NB4 (cell line): ENCODE measurements around the gene IQSEC3.
A peak's percentile ranks its signal among the peaks of the same experiment; 100 is the strongest.
"Not testable (repeated sequence)": the region's sequence is repeated elsewhere in the genome, so short reads cannot be mapped to it uniquely, and the experiment has no call there.

Source experiments
- DNase-seq: peaks from one replicate; pipeline ENCODE4 v3.0.0; 2010; ENCODE audit warnings: low read depth
- H3K4me3 ChIP-seq: one replicate; pipeline ENCODE4 v1.5.1; 2011; ENCODE audit warnings: mild to moderate bottlenecking, low read depth, low read length, moderate library complexity
- CTCF ChIP-seq: IDR thresholded peaks from one replicate; pipeline ENCODE4 v1.5.1; 2012; ENCODE audit warnings: low read depth, low read length
- MYC ChIP-seq: IDR thresholded peaks from 2 replicates; pipeline ENCODE4 v1.6.1; 2011; ENCODE audit warnings: low read depth, low read length
- POLR2A ChIP-seq: IDR thresholded peaks from 2 replicates; pipeline ENCODE4 v1.6.1; 2011; ENCODE audit warnings: mild to moderate bottlenecking; ENCODE audit not compliant: insufficient read length; ENCODE audit errors: extremely low read depth
- TF ChIP-seq, protein P1 (sequence below): IDR thresholded peaks from 2 replicates; pipeline ENCODE4 v1.6.1; 2011; ENCODE audit warnings: low read depth, low read length

IQSEC3 gene

DNA sequence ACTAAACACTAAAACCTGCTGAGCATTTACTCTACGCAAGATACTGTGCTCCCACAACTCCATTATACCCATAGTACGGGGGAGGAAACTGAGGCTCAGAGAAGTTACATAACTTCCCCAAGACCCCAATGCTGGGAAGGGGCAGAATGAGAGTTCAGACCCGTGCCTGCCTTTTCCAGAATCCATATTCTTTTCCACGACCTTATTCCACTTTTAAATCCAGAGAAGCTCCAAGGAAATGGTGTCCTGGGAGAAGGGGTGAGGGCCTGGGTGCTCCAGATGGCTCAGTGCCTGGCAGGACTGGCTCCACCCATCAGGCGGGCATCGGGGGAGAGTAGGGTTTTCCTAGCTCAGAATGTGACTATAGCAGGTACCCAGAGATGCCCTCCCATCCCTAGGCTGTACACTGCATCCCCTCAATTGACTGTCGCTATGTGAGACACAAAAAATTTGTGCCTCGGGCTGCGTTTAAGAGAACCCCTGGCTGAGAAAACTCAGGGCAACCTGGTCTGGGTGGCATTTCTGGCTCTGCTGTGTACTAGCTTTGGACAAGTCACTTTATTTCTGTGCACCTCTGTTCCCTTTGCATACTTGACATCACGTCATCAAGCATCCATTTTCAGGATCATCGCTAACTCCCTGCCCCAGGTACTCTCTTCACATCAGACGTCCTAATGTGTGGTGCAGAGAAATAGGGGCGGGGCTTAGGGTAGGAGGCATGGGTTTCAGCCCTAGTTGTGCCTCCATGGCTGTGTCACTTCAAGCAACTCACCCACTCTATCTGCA lies 11.6 kb upstream of the IQSEC3 start:
- TF ChIP-seq CTCF (no peak), MYC (no peak)
- TF ChIP-seq, protein P1, sequence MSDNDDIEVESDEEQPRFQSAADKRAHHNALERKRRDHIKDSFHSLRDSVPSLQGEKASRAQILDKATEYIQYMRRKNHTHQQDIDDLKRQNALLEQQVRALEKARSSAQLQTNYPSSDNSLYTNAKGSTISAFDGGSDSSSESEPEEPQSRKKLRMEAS, result no peak
- no peak overlapping the region for H3K4me3 ChIP-seq
- peak; percentile 18 for DNase-seq

DNA sequence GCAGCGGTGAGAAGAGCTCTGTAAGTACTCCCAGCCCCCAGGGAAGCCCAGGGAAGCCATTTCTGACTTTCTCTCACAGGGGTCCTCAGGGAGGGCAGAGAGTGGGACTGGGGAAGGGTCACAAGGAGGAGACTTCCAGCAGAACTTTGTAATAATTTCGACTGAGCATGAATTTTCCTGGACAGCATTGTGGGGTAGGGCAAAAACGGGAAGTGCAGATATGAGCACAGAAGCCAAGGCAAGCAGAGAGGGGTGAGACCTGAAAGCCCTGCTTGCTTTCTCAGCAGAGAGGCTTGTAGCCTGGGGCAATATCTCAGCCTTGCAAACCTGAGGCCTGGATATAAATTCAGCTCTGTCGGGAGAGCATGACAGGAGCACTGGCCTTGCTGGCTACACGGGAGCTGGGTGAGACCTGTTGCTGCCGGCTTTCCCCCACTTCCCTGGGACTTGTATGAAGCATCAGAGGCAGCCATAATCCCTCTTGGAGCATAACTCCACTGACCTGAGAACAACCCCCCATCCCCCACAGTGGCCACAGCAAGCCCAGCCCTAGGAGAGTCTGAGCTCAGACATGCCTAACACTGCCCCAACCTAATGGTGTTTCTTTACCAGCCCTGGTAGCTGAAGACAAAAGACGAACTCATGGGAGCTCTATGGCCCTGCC lies 9.8 kb upstream of the IQSEC3 start:
- DNase-seq, result peak; percentile 47
- TF ChIP-seq MYC (no peak), CTCF (no peak), POLR2A (no peak)
- TF ChIP-seq, protein P1, result no peak

DNA sequence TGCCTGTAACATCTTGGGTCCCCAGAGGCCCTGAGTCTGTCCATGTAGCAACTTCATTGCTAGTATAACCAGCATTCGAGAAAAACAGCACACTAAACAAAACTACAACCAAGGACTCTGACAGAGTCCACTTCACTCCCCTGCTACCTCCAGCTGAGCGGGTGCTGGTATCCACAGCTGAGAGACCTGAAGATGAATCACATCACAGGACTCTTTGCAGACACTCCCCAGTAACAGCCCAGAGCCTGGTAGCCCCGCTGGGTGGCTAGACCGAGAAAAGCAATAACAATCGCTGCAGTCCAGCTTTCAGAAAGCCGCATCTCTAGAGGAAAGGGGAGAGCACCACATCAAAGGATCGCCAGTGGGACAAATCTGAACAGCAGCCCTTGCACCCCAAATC lies 9.0 kb upstream of the IQSEC3 start:
- no peak overlapping the region for H3K4me3 ChIP-seq
- TF ChIP-seq CTCF, result no peak
- TF ChIP-seq, protein P1, result no peak
- TF ChIP-seq POLR2A, result no peak
- TF ChIP-seq MYC, result no peak
- DNase-seq, result no peak

More for the DNA sequence above, 9.8 kb upstream of the IQSEC3 start:
- no peak overlapping the region for H3K4me3 ChIP-seq

DNA sequence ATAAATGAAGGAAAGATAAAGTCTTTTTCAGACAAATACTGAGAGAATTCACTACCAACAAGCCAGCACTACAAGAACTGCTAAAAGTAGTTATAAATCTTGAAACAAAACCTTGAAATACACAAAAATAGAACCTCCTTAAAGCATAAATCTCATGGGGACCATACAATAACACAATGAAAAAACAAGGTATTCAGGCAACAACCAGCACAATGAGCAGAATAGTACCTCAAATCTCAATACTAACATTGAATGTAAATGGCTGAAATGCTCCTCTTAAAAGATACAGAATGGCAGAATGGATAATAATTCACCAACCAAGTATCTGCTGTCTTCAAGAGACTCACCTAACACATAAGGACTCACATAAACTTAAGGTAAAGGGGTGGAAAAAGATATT lies 7.7 kb upstream of the IQSEC3 start:
- no peak overlapping the region for H3K4me3 ChIP-seq
- no peak for DNase-seq
- no peak for TF ChIP-seq POLR2A
- TF ChIP-seq CTCF, result no peak
- TF ChIP-seq, protein P1, result no peak
- TF ChIP-seq MYC, result no peak

- DNase-seq, H3K4me3 ChIP-seq: not testable (repeated sequence)
Observed at GRCh38 chr12:61845-62244, 4.7 kb upstream of the IQSEC3 start.

DNA sequence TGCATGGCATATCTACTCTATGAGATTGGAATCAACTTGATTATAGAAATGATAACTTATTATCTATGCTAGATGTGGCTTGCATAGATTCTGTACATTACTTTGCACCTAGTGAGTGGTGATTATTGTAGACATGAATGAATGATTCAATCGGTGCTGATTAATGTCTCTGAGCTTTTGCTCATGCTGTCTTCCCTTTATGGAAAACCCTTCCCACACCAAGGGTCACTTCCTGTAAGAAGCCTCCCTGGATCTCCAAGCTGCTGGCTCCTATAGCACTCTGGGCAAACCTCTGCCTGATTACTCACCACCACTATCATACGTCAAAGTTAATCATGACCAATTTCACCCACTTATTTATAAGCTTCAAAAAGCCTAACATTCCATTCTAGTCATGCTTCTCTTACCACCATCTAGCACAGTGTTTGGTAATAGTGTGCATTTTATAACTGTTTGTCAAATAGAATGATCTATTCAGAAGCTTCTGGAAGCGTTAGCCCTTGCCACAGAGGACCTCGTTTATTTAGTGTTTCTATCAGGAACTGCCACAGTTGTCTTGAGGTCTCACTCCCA lies 990 bp upstream of the IQSEC3 start:
- not testable (repeated sequence) for DNase-seq, H3K4me3 ChIP-seq

DNA sequence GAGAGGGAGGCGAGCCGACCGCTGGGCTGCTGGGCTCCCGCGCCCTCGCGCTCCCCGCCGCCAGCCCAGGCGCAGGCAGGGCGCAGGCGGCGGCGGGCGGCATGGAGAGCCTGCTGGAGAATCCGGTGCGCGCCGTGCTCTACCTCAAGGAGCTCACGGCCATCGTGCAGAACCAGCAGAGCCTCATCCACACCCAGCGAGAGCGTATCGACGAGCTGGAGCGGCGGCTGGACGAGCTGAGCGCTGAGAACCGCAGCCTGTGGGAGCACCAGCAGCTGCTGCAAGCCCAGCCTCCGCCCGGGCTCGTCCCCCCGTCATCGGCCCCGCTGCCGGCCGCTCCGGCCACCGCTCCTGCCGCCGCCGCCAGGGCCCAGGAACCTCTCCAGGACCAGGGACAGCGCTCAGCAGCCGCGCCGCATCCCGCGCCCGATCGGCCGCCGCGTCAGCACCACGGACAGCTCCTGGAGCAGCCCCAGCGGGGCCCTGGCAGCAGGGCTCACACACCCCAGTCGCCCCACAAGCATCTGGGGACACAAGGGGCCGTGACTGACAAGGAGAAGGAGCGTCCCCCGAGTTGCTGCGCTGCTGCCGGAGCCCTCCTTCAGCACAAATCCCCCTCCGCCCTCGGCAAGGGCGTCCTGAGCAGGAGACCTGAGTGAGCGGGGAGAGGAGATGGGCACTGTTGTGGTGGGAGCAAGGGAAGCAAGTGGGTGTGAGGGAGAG lies 376 bp downstream of the IQSEC3 start:
- DNase-seq, result peak; percentile 44
- not testable (repeated sequence) for H3K4me3 ChIP-seq

GRCh38 chr12:69677-70076 lies 3.1 kb downstream of the IQSEC3 start:
- not testable (repeated sequence) for H3K4me3 ChIP-seq, DNase-seq

DNA sequence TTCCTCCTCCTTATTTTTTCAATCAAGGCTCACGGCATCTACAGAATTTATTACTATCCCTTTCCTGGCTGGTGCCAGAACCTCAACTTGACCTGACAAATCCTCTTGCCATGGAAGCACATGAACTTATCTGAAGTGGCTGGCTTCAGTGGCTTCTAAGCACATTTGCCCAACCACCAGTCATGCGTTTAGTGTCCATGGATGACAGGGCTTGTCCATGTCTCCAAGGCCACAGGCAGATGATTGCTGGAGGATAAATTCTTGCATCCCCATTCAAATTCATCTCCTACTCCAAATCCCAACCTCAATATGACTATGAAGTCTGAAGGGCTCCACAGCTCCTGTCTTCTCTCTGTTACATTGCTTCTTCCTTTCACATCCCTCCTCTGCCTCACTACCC lies 4.0 kb downstream of the IQSEC3 start:
- not testable (repeated sequence) for DNase-seq, H3K4me3 ChIP-seq

DNA sequence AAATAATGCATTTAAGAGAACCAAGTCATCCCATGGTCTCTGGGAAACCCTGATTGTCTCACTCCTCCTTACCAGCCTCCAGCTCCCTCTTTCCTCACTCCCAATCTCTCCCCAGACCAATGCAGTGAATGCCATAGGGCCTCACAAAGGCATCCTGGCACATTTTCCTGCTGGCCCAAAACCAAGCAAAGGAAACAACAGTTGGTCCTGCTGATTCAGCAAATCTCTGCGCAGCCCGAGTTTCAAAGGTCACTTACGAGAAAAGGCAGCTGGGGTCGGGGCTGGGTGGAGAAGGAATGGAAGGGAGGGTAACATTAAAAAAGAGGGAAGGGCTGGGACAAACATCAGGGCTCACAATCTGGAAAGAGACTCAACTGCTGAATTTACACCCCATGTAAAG lies 5.5 kb downstream of the IQSEC3 start:
- DNase-seq, H3K4me3 ChIP-seq: not testable (repeated sequence)
